ENCODE results near the gene ENO2.
A peak's percentile ranks its signal among the peaks of the same experiment; 100 is the strongest.
"Not testable (repeated sequence)": the region's sequence is repeated elsewhere in the genome, so short reads cannot be mapped to it uniquely, and the experiment has no call there.

The ENO2 gene

DNA sequence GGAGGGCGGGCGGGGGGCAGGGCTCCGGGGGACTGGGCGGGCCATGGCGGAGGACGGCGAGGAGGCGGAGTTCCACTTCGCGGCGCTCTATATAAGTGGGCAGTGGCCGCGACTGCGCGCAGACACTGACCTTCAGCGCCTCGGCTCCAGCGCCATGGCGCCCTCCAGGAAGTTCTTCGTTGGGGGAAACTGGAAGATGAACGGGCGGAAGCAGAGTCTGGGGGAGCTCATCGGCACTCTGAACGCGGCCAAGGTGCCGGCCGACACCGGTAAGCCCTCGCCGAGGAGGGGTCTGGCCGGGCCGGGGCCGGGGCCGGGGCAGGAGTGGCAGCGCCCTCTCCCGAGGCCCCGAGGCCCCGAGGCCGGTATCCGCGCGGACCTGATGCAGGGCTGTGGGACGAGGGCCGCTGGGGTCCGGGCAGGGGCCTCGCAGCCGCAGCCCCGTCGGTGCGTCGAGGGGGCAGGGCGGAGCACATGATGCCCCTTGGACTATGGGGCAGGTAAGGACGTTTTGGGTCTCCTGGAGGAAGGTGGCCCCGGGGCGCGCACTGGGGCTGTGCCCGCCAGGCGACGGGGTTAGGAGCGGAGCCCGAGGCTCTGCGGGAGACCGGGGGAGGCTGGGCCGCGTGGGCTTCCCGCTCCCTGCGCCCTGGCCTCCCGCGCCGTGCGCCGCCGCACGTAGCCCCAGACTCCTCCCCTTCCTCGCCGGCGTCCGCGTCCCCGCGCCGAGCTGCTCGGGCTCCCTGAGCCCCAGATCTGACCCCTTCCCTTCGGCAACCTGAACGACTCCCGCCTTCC lies 46.8 kb upstream of the ENO2 start, which contains the start of gene TPI1:
Gene TPI1, plus strand, starts transcription at position 119 of the 798 bp plus-strand sequence. Its CDS starts 36 bp downstream, at position 155.
- Histone ChIP-seq H3K27ac (ENCODE audit: low read length) (peak within 1 kb of the TSS; percentile 79), H3K27me3 (ENCODE audit: low read depth, low read length) (no peaks in the 10 kb centered on the region), H3K36me3 (replicated peaks; ENCODE audit: low read depth, low read length) (peaks cover 51% of the 10 kb centered on the region), H2AFZ (ENCODE audit: low read depth, low read length) (0 out of 2 replicates have a peak within 1 kb of the TSS, but pooled peaks have one; percentile 60), H3K4me2 (ENCODE audit: low read length) (peak within 1 kb of the TSS; percentile 100), H3K4me1 (ENCODE audit: low read length) (peaks cover 43% of the 10 kb centered on the region), H3K79me2 (ENCODE audit: low read length) (peaks cover 25% of the 10 kb centered on the region), H3K9ac (ENCODE audit: low read length) (peak within 1 kb of the TSS; percentile 99), H4K20me1 (ENCODE audit: insufficient read depth, low read length) (peaks cover 36% of the 10 kb centered on the region), H3K4me3 (ENCODE audit: low read length) (peak within 1 kb of the TSS; percentile 100), H3K9me3 (ENCODE audit: insufficient read depth, low read length) (no peaks in the 10 kb centered on the region)
- TF ChIP-seq, protein P1, sequence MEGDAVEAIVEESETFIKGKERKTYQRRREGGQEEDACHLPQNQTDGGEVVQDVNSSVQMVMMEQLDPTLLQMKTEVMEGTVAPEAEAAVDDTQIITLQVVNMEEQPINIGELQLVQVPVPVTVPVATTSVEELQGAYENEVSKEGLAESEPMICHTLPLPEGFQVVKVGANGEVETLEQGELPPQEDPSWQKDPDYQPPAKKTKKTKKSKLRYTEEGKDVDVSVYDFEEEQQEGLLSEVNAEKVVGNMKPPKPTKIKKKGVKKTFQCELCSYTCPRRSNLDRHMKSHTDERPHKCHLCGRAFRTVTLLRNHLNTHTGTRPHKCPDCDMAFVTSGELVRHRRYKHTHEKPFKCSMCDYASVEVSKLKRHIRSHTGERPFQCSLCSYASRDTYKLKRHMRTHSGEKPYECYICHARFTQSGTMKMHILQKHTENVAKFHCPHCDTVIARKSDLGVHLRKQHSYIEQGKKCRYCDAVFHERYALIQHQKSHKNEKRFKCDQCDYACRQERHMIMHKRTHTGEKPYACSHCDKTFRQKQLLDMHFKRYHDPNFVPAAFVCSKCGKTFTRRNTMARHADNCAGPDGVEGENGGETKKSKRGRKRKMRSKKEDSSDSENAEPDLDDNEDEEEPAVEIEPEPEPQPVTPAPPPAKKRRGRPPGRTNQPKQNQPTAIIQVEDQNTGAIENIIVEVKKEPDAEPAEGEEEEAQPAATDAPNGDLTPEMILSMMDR (IDR thresholded peaks at IDR 0.05; ENCODE audit: low read depth, low read length) = no peak
- TF ChIP-seq EZH2phosphoT487 (IDR thresholded peaks at IDR 0.05; ENCODE audit: low read depth) = no peak

DNA sequence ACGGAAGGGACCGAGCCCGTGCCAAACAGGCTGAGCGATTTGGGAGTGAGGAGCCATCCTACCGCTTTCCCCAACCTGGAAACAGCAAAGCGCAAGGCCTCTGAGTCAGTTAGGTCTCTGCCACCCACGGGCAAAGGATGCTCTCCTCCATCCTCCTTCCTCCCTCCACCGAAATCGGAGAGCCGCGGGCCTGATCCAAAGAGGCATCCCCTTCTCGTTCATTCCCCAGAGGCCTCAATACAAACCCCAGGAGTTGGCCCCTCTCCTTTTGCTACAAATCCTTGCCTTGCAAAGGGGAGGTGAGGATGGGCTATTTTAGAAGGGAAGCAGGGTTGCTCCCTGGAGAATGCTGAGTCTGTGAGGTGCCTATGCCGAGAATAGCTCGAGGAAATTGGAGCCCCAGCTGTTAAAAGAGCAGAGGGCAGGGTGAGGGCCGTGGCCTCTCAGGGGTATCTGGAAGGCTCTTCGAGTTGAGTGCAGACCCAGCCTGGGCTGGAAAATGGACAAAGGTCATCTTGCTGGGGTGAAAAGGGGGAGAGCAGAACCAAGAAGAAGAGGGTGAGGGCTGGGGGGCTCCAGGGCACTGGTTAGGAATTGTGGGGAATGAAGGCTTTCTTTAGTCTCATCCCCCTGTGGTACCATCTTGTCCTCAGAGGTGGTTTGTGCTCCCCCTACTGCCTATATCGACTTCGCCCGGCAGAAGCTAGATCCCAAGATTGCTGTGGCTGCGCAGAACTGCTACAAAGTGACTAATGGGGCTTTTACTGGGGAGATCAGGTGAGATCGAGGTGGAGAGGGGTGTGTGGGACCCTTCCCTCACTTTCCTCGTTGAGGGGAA lies 46.0 kb upstream of the ENO2 start:
- Histone ChIP-seq H4K20me1 (ENCODE audit: insufficient read depth, low read length) (peaks cover 36% of the 10 kb centered on the region), H2AFZ (ENCODE audit: low read depth, low read length) (no peak overlapping the region), H3K4me2 (ENCODE audit: low read length) (peak overlapping the region; percentile 100), H3K4me1 (ENCODE audit: low read length) (peaks cover 46% of the 10 kb centered on the region), H3K27ac (ENCODE audit: low read length) (peak overlapping the region; percentile 79), H3K4me3 (ENCODE audit: low read length) (peak overlapping the region; percentile 100), H3K36me3 (replicated peaks; ENCODE audit: low read depth, low read length) (peaks cover 44% of the 10 kb centered on the region), H3K27me3 (ENCODE audit: low read depth, low read length) (no peaks in the 10 kb centered on the region), H3K9ac (ENCODE audit: low read length) (peak overlapping the region; percentile 99), H3K79me2 (ENCODE audit: low read length) (peaks cover 25% of the 10 kb centered on the region), H3K9me3 (ENCODE audit: insufficient read depth, low read length) (no peaks in the 10 kb centered on the region)
- TF ChIP-seq EZH2phosphoT487 (IDR thresholded peaks at IDR 0.05; ENCODE audit: low read depth) = no peak
- TF ChIP-seq, protein P1 (IDR thresholded peaks at IDR 0.05; ENCODE audit: low read depth, low read length) = peak; percentile 21

DNA sequence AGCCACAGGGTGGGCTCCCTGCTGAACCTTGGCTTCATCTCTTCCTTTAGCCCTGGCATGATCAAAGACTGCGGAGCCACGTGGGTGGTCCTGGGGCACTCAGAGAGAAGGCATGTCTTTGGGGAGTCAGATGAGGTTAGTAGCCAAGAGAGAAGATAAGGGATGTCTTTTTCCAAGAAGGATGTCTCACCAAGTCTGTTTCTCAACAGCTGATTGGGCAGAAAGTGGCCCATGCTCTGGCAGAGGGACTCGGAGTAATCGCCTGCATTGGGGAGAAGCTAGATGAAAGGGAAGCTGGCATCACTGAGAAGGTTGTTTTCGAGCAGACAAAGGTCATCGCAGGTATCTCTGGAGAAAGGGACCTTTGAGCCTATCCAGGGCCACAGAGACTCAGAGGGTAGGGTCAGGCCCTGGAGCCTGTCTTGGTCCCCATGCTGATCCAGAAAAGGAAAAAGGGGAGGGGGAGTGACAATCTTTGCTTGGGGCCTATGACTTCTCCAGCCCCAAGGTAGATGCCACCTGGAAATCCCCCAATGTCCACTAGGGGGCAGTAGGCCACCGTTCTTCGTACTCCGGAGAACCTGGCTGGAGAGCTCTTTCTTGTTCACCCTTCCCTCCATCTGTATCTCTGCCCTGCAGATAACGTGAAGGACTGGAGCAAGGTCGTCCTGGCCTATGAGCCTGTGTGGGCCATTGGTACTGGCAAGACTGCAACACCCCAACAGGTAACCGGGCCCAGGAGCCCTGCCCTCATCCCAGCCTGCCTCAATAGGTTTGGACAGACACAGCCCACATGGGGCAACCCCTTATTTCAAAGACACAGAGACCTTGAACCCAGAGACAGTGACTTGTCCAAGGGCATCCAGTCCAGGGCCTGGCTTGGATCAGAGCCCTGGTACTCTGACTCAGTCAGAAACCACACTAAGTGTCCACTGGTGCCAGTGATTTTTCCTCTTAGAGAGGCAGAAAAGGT lies 45.0 kb upstream of the ENO2 start:
- Histone ChIP-seq H3K79me2 (ENCODE audit: low read length) (peaks cover 25% of the 10 kb centered on the region), H3K27ac (ENCODE audit: low read length) (peak overlapping the region; percentile 79), H3K4me1 (ENCODE audit: low read length) (peaks cover 50% of the 10 kb centered on the region)

DNA sequence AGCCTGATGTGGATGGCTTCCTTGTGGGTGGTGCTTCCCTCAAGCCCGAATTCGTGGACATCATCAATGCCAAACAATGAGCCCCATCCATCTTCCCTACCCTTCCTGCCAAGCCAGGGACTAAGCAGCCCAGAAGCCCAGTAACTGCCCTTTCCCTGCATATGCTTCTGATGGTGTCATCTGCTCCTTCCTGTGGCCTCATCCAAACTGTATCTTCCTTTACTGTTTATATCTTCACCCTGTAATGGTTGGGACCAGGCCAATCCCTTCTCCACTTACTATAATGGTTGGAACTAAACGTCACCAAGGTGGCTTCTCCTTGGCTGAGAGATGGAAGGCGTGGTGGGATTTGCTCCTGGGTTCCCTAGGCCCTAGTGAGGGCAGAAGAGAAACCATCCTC lies 44.1 kb upstream of the ENO2 start:
- not testable (repeated sequence) for H3K27ac ChIP-seq (ENCODE audit: low read length)
- peaks cover 36% of the 10 kb centered on the region for H4K20me1 ChIP-seq (ENCODE audit: insufficient read depth, low read length)

More for the DNA sequence above, 45.0 kb upstream of the ENO2 start:
- Histone ChIP-seq H3K9me3 (ENCODE audit: insufficient read depth, low read length) (no peaks in the 10 kb centered on the region), H4K20me1 (ENCODE audit: insufficient read depth, low read length) (peaks cover 36% of the 10 kb centered on the region), H3K36me3 (replicated peaks; ENCODE audit: low read depth, low read length) (peaks cover 39% of the 10 kb centered on the region), H3K4me2 (ENCODE audit: low read length) (peak overlapping the region; percentile 100), H3K4me3 (ENCODE audit: low read length) (peak overlapping the region; percentile 100), H3K27me3 (ENCODE audit: low read depth, low read length) (no peaks in the 10 kb centered on the region), H3K9ac (ENCODE audit: low read length) (peak overlapping the region; percentile 99), H2AFZ (ENCODE audit: low read depth, low read length) (no peak overlapping the region)
- no peak for TF ChIP-seq EZH2phosphoT487 (IDR thresholded peaks at IDR 0.05; ENCODE audit: low read depth)
- TF ChIP-seq, protein P1 (IDR thresholded peaks at IDR 0.05; ENCODE audit: low read depth, low read length) = peak; percentile 74

More for the DNA sequence above, 44.1 kb upstream of the ENO2 start:
- H3K9me3 ChIP-seq (ENCODE audit: insufficient read depth, low read length); H2AFZ ChIP-seq (ENCODE audit: low read depth, low read length); H3K4me2 ChIP-seq (ENCODE audit: low read length); H3K27me3 ChIP-seq (ENCODE audit: low read depth, low read length); H3K9ac ChIP-seq (ENCODE audit: low read length); H3K4me3 ChIP-seq (ENCODE audit: low read length): not testable (repeated sequence)
- H3K36me3 ChIP-seq (replicated peaks; ENCODE audit: low read depth, low read length) = peaks cover 36% of the 10 kb centered on the region
- H3K4me1 ChIP-seq (ENCODE audit: low read length) = peaks cover 50% of the 10 kb centered on the region
- H3K79me2 ChIP-seq (ENCODE audit: low read length) = peaks cover 25% of the 10 kb centered on the region

All from OCI-LY3 (cell line).